ENCODE data around the gene THBD.

DNA sequence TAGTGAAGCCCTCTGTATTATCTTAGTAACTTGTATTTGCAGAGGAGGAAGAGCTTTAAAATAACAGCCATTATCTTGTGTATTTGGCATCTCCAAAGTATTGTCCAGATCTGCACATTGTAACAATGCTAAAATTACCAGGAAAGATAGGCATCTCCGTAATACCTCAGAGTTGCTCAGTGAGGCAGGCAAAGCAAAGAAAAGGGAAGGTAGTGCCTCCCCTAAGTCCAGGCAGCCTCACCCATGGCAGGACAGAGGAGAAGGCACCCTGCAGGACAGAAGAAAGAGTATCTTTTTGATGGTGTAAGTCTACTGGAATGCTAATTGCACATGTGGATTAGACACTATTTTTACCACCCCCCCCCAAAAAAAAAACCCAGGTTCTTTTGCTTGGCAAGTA lies 27.9 kb downstream of the THBD start:
- TF ChIP-seq EP300 (IDR thresholded peaks at IDR 0.05) (no peak), POLR2AphosphoS5 (IDR thresholded peaks at IDR 0.05) (no peak)
- TF ChIP-seq, protein P1, sequence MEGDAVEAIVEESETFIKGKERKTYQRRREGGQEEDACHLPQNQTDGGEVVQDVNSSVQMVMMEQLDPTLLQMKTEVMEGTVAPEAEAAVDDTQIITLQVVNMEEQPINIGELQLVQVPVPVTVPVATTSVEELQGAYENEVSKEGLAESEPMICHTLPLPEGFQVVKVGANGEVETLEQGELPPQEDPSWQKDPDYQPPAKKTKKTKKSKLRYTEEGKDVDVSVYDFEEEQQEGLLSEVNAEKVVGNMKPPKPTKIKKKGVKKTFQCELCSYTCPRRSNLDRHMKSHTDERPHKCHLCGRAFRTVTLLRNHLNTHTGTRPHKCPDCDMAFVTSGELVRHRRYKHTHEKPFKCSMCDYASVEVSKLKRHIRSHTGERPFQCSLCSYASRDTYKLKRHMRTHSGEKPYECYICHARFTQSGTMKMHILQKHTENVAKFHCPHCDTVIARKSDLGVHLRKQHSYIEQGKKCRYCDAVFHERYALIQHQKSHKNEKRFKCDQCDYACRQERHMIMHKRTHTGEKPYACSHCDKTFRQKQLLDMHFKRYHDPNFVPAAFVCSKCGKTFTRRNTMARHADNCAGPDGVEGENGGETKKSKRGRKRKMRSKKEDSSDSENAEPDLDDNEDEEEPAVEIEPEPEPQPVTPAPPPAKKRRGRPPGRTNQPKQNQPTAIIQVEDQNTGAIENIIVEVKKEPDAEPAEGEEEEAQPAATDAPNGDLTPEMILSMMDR (IDR thresholded peaks at IDR 0.05) = no peak
